ENCODE measurements around the gene TUBA3E.
"Not testable (repeated sequence)": the region's sequence is repeated elsewhere in the genome, so short reads cannot be mapped to it uniquely, and the experiment has no call there.

TUBA3E gene

DNA sequence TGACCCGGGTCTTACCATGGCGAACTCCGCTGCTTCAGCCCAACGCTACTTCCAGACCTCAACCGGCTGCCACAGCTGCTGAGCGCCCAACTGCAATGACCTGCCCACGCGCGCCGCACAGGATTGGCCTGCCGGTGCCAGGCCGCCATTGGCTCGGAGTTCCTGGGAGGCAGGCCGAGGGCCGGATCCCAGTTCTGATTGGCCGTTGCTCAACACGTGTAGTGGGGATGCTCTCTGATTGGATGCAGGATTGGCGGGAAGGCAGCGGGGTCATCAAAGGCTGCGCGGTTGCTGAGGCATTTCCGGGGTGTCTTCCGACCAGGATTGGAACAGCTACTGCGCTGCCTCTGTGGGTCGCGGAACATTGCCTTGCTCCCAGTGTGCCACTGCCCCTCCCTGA, at the start of gene TUBA3E:
Gene TUBA3E (minus strand): TSS at position 97 of the 400 bp plus-strand sequence. CDS start 79 bp downstream, at position 18.
- DNase-seq (ENCODE audit: low spot score): no peak

DNA sequence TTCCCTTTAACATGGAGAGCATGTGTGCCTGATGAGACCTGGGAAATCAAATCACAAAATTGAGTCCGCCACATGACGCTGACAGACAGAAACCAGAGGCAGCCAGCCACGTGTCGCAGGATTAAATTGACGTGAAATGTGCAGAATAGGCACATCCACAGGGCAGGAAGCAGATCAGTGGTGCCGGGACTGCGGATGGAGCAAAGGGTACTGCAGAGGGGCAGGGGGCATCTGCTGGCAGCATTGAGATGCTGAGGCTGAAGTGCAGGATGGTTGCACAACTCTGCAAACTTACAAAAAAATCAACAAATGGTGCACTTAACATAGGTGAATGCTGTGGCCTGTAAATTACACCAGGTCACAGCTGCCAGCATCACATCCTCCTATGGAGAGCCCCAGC, 48.2 kb upstream of the TUBA3E start:
- no peak for DNase-seq (ENCODE audit: low spot score)

- DNase-seq (ENCODE audit: low spot score): no peak
Observed at GRCh38 chr2:130245976-130246375, 47.7 kb upstream of the TUBA3E start.

DNA sequence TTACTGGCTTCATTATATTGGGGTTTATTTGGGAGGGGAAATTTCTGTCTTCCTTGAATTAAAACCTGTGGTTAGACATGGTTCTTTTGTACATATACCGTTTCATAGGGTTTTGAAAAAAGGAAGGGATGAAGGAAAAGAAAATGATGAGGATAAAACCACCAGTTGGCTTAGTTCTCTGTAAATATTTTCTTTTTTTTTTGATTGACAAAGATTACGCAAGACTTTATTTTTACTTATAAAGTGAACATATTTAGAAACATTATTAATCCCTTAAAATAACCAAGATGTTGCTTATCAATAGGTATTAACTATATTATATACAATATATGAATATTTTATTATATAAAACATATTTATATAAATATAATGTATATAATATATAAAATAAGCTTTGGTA, 45.1 kb upstream of the TUBA3E start:
- no peak for DNase-seq (ENCODE audit: low spot score)

- DNase-seq (ENCODE audit: low spot score): no peak
Observed at GRCh38 chr2:130241041-130241707, 42.9 kb upstream of the TUBA3E start.

GRCh38 chr2:130239581-130239980, 41.3 kb upstream of the TUBA3E start:
- not testable (repeated sequence) for DNase-seq (ENCODE audit: low spot score)

- DNase-seq (ENCODE audit: low spot score): not testable (repeated sequence)
Observed at GRCh38 chr2:130233066-130233465, 34.8 kb upstream of the TUBA3E start.

DNA sequence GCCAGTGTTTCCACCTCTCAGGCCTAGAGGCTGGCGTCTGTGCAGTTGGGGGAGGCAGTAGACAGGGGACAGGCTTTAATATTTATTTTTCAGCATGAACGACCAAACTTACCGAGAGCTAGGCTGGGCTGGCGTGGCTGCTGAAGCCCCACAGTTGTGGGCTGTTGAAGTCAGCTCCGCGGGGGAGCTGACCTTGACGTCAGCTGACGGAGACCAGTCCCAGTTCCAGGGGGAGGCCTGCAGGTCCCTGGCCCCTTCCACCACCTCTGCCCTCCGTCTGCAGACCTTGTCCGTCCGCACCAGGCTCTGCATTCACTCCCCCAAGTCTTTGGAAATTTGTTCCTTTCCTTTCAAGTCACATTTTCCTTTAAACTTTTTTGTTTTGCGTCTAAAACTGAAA, 33.4 kb upstream of the TUBA3E start:
- DNase-seq (ENCODE audit: low spot score): peak; percentile 8

DNA sequence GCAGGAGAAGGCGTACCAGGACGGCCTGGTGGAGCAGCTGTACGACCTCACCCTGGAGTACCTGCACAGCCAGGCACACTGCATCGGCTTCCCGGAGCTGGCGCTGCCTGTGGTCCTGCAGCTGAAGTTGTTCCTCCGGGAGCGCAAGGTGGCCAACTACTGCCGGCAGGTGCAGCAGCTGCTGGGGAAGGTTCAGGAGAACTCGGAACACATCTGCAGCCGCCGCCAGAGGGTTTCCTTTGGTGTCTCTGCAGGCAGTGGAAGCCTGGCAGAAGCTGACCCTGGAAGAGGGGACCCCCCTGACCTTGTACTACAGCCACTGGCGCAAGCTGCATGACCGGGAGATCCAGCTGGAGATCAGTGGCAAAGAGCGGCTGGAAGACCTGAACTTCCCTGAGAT, 32.7 kb upstream of the TUBA3E start:
- DNase-seq (ENCODE audit: low spot score): not testable (repeated sequence)

DNA sequence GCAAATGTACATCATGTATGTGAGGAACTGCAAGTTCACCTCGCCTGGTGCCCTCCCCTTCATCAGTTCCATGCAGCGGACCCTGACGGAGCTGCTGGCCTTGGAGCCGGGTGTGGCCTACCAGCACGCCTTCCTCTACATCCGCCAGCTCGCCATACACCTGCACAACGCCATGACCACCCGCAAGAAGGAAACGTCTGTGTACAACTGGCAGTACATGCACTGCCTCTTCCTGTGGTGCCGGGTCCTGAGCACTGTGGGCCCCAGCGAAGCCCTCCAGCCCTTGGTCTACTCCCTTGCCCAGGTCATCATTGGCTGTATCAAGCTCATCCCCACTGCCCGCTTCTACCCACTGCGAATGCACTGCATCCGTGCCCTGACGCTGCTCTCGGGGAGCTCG, 32.1 kb upstream of the TUBA3E start:
- DNase-seq (ENCODE audit: low spot score): not testable (repeated sequence)

DNA sequence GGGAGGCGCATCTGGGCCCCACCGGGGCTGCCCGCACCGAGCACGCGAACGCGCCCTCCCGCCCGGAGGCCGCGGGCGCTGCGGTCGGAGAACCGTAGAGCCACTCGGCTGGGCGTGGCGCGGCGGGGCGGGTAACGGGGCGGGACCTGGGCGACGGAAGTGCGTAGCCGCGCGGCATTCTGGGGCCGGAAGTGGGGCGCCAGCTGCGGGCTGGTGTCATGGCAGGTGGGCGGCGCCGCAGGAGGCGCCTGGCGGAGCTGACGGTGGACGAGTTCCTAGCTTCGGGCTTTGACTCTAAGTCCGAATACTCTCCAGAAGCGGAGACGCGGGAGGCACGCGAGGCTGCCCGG, 30.9 kb upstream of the TUBA3E start:
- DNase-seq (ENCODE audit: low spot score): not testable (repeated sequence)

GRCh38 chr2:130228467-130229160, 30.4 kb upstream of the TUBA3E start:
- DNase-seq (ENCODE audit: low spot score): not testable (repeated sequence)

- not testable (repeated sequence) for DNase-seq (ENCODE audit: low spot score)
Observed at GRCh38 chr2:130228005-130228404, 29.8 kb upstream of the TUBA3E start.

DNA sequence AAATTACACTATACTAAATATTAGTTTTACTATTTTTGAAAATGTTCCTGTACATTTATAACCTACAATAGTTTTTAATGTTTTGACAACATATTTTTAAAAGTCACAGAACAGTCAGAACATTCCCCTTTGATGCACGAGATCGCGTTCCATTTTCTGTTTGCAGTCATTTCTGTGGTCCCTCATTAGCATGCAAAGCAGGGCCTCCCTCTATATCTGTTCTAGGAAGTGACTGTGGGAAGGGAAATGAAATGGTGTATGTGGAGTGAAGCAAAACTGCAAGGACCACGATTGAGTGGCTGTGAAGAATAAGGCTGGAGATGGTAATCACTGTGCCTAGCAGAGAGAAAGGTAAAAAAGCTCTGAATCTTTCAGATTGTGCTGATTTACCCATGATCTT, 24.3 kb upstream of the TUBA3E start:
- DNase-seq (ENCODE audit: low spot score): not testable (repeated sequence)

DNA sequence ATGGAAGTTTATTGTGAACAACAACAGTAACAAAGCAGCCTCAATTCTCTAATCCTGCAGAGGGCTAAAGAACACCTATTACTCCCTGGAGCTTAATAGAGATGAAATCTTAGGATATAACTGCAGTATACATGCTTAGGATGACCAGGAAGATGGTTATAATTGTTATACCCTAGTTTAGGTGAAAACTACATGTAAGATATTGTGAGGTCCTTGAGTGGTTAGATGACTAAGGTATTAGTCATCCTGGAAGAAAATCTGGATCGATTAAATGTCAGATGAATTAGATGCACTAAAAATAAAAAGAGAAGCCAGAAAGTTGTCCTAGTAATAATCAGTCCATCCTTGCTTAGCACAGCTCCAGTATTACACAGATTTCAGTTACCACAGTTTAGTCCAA, 22.3 kb upstream of the TUBA3E start:
- DNase-seq (ENCODE audit: low spot score): not testable (repeated sequence)

DNA sequence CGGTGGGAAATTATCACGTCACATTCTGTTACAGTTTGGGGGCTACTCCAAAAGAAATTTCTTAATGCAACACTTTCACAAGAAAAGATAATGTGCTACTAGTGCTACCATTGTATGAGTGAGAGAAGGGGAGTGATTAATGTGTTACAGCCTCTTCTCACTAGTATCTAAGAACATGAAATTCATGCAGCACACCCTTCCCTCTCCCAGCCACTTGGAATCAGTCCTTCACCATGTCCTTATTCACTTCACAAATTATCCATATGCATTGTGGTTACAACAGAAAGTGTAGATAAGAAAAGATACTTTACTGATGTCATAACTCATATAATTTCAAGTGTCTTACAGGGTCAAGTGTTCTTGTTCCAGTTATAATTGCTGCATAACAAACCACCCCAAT, 20.9 kb upstream of the TUBA3E start:
- not testable (repeated sequence) for DNase-seq (ENCODE audit: low spot score)

DNA sequence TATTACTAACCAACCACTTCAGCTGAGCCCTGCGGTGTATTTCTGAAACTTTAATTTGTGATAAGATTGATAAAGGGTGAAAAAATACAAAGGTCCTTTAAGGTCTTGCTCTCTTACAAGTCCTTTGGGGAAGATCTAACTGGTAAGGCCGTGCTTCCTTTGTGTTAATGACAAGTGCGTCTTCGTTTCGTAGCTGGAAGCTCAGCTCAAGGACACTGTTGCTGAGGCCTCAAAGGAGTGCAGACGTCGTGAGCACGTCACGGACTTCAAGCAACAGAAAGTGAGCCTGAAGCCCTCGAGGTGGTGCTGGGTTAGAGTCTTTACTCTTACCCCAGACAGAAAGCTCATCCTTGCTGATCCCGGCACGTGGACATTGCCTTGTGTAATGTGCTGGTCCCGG, 8.8 kb upstream of the TUBA3E start:
- DNase-seq (ENCODE audit: low spot score): not testable (repeated sequence)

- DNase-seq (ENCODE audit: low spot score): not testable (repeated sequence)
Observed at GRCh38 chr2:130203150-130203549, 4.9 kb upstream of the TUBA3E start.

- not testable (repeated sequence) for DNase-seq (ENCODE audit: low spot score)
Observed at GRCh38 chr2:130202518-130202917, 4.3 kb upstream of the TUBA3E start.

DNA sequence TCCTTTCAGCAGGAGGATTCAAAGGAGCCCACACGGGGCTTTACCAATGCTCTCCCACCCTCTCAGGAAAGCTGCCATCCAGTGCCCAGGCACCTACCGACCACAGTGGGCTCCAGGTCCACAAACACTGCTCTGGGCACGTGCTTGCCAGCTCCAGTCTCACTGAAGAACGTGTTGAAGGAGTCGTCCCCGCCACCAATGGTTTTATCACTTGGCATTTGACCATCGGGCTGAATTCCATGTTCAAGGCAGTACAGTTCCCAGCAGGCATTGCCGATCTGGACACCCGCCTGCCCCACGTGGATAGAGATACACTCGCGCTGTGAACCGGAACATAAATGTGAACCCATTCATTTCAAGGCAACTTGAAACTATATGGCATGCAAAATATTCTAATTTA, 2.2 kb downstream of the TUBA3E start:
- DNase-seq (ENCODE audit: low spot score): not testable (repeated sequence)

- DNase-seq (ENCODE audit: low spot score): not testable (repeated sequence)
Observed at GRCh38 chr2:130195089-130195635, 3.1 kb downstream of the TUBA3E start.

- not testable (repeated sequence) for DNase-seq (ENCODE audit: low spot score)
Observed at GRCh38 chr2:130193824-130194223, 4.4 kb downstream of the TUBA3E start.

GRCh38 chr2:130192451-130192850, 5.8 kb downstream of the TUBA3E start:
- DNase-seq (ENCODE audit: low spot score): not testable (repeated sequence)
